DOHH2 (cell line): ENCODE results near the gene ERAP2.

Source experiments
- H3F3A ChIP-seq: fragments of 200-600 bp; sonication (generic), shearing (Covaris generic); 2 replicates; pipeline ENCODE4 v1.6.0; 2016; ENCODE audit warnings: antibody characterized with exemption, mild to moderate bottlenecking; ENCODE audit not compliant: control insufficient read depth, insufficient read depth
- H3K27ac ChIP-seq: fragments of 200-600 bp; sonication (generic); 2 replicates; pipeline ENCODE4 v1.5.1; 2014; ENCODE audit warnings: low read depth, mild to moderate bottlenecking, low read length, moderate library complexity
- H3K27me3 ChIP-seq: fragments of 200-600 bp; sonication (generic); 2 replicates; pipeline ENCODE4 v1.6.1; 2014; ENCODE audit warnings: mild to moderate bottlenecking, low read length, mixed read lengths; ENCODE audit not compliant: control insufficient read depth
- H3K36me3 ChIP-seq: fragments of 200-600 bp; sonication (generic); 2 replicates; pipeline ENCODE4 v1.6.1; 2014; ENCODE audit warnings: mild to moderate bottlenecking, low read length, moderate library complexity, mixed read lengths; ENCODE audit not compliant: control insufficient read depth
- H3K4me1 ChIP-seq: fragments of 200-600 bp; sonication (generic); 2 replicates; pipeline ENCODE4 v1.6.1; 2014; ENCODE audit warnings: mild to moderate bottlenecking, low read length, mixed read lengths; ENCODE audit not compliant: control insufficient read depth
- H3K4me2 ChIP-seq: fragments of 200-600 bp; sonication (generic); 2 replicates; pipeline ENCODE4 v1.6.0; 2014; ENCODE audit warnings: mild to moderate bottlenecking, low read length, moderate library complexity
- H3K4me3 ChIP-seq: fragments of 200-600 bp; sonication (generic); 2 replicates; pipeline ENCODE4 v1.5.1; 2014; ENCODE audit warnings: mild to moderate bottlenecking, low read length, mixed read lengths
- H3K79me2 ChIP-seq: fragments of 200-600 bp; sonication (generic); 2 replicates; pipeline ENCODE4 v1.6.1; 2014; ENCODE audit warnings: mild to moderate bottlenecking, low read length, mixed read lengths; ENCODE audit not compliant: control insufficient read depth
- H3K9me2 ChIP-seq: fragments of 200-600 bp; sonication (generic); replicated peaks from 2 replicates; pipeline ENCODE4 v1.6.1; 2014; ENCODE audit warnings: mild to moderate bottlenecking, low read length, mixed read lengths; ENCODE audit not compliant: control insufficient read depth
- H3K9me3 ChIP-seq: fragments of 200-600 bp; sonication (generic); 2 replicates; pipeline ENCODE4 v1.6.1; 2014; ENCODE audit warnings: antibody characterized with exemption, low read length, mixed read lengths; ENCODE audit not compliant: control insufficient read depth, insufficient read depth
- H4K20me1 ChIP-seq: fragments of 200-600 bp; sonication (generic); 2 replicates; pipeline ENCODE4 v1.6.0; 2014; ENCODE audit warnings: low read depth, mild to moderate bottlenecking, antibody characterized with exemption, low read length, moderate library complexity; ENCODE audit not compliant: control insufficient read depth, insufficient read depth
- EZH2phosphoT487 ChIP-seq: fragments of 200-600 bp; sonication (generic); IDR thresholded peaks from 2 replicates; pipeline ENCODE4 v1.6.1; 2017; ENCODE audit warnings: borderline replicate concordance, mild to moderate bottlenecking, antibody characterized with exemption, low read length, moderate library complexity, mixed read lengths
- TF ChIP-seq, protein P1 (sequence below): fragments of 200-600 bp; sonication (generic); IDR thresholded peaks from one replicate; pipeline ENCODE4 v1.5.1; 2014; ENCODE audit warnings: antibody characterized with exemption, mild to moderate bottlenecking, low read depth, low read length; ENCODE audit not compliant: poor library complexity, severe bottlenecking

The ERAP2 gene

DNA sequence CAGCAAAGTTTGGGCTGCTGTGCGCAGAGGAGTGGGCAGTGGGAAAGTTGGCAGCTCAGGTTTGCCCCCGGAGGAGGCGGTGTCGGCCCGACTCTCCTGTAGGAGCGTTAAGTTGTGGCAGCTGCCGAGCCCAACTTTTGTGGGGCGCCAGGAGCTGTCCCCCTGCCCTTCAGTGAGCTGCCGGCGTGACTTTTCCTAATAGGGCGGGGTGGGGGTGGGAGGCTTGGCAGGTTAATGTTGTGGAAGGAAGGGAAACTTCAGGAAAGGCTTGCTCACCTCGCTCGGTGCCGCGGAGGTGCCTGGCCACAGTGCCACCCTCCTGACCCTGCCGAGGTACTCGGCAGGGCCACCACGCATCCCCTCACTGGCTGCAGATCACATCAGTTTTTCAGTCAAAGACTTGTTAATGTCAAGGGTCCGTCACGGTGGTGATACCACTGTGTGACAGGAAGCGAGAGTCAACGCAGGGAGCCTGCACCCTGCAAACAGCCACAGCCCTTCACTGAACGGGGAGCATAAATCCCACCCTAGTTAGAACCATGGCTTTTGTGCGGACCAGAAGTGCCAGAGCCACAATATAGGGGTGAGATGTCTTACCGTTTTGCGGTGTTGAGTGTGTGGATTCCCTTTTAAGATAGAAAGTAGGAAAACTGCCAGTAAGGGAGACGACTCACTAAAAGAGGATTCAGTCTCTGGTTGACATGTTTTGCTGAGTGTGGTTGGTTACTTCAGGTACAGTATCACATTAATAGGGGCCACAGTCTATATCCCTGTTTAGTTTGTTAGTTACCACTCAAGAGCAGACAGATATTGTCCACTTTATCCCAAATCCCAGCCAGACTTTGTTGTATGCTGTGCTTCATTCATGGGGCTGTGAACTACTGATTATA is 60.4 kb downstream of the ERAP2 start:
- Histone ChIP-seq H3K36me3 (peaks cover 55% of the 10 kb centered on the region), H3F3A (peaks cover 14% of the 10 kb centered on the region), H3K27ac (peak overlapping the region; percentile 97), H4K20me1 (0 out of 2 replicates have a peak, but pooled peaks cover 4% of the 10 kb centered on the region), H3K4me3 (peak overlapping the region; percentile 97), H3K9me2 (no peaks in the 10 kb centered on the region), H3K4me1 (peaks cover 56% of the 10 kb centered on the region), H3K4me2 (peak overlapping the region; percentile 99), H3K27me3 (no peaks in the 10 kb centered on the region; the same call in 1 of the 2 replicates), H3K79me2 (peaks cover 87% of the 10 kb centered on the region), H3K9me3 (no peaks in the 10 kb centered on the region)
- no peak for TF ChIP-seq EZH2phosphoT487
- TF ChIP-seq, protein P1, sequence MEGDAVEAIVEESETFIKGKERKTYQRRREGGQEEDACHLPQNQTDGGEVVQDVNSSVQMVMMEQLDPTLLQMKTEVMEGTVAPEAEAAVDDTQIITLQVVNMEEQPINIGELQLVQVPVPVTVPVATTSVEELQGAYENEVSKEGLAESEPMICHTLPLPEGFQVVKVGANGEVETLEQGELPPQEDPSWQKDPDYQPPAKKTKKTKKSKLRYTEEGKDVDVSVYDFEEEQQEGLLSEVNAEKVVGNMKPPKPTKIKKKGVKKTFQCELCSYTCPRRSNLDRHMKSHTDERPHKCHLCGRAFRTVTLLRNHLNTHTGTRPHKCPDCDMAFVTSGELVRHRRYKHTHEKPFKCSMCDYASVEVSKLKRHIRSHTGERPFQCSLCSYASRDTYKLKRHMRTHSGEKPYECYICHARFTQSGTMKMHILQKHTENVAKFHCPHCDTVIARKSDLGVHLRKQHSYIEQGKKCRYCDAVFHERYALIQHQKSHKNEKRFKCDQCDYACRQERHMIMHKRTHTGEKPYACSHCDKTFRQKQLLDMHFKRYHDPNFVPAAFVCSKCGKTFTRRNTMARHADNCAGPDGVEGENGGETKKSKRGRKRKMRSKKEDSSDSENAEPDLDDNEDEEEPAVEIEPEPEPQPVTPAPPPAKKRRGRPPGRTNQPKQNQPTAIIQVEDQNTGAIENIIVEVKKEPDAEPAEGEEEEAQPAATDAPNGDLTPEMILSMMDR, result no peak

DNA sequence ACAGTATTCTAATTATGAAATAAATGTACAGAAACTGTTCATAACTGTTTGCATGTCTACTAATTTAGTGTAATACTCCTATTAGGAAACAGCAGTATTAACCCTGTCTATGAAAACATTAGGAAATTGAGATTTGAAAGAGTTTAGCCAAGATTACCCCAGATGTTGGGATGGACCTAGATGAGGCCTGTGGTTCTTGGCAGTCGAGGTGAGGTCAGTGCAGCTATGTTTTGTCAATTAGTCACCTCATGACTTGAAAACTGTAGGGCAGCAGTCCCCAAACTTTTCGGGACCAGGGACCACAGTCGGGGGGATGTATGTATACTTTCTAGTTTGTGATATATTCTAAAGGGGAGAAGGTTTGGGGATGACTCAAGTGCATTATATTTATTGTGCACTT is 64.3 kb downstream of the ERAP2 start:
- H3K4me1 ChIP-seq, result peaks cover 44% of the 10 kb centered on the region
- peaks cover 51% of the 10 kb centered on the region for H3K36me3 ChIP-seq
- no peaks in the 10 kb centered on the region for H3K27me3 ChIP-seq
- TF ChIP-seq, protein P1, result no peak
- no peak for TF ChIP-seq EZH2phosphoT487
- H3F3A ChIP-seq, result 0 out of 2 replicates have a peak, but pooled peaks cover 4% of the 10 kb centered on the region
- H3K4me3 ChIP-seq, result no peak overlapping the region
- H3K9me2 ChIP-seq, result no peaks in the 10 kb centered on the region
- no peak overlapping the region for H3K27ac ChIP-seq
- H3K9me3 ChIP-seq, result no peaks in the 10 kb centered on the region
- H4K20me1 ChIP-seq, result 0 out of 2 replicates have a peak, but pooled peaks cover 10% of the 10 kb centered on the region
- H3K79me2 ChIP-seq, result peaks cover 92% of the 10 kb centered on the region
- no peak overlapping the region for H3K4me2 ChIP-seq

DNA sequence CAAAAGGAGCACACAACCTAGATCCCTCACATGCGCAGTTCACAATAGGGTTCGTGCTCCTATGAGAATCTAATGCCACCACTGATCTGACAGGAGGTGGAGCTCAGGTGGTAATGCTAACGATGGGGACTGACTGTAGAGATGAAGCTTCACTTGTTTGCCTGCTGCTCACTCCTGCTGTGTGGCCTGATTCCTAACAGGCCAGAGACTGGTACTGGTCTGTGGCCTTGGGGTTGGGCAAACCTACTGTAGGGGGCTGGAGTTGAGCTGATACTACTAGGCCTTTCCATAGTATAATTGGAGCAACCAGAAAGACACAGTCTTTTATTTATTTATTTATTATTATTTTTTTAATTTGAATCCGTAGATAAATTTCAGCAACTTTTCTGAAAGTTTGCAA is 64.8 kb downstream of the ERAP2 start:
- Histone ChIP-seq H3K9me2 (no peaks in the 10 kb centered on the region), H3K36me3 (peaks cover 49% of the 10 kb centered on the region), H3K9me3 (no peaks in the 10 kb centered on the region), H3K27me3 (no peaks in the 10 kb centered on the region), H3K4me3 (no peak overlapping the region), H3K4me1 (peaks cover 50% of the 10 kb centered on the region), H3K79me2 (peaks cover 95% of the 10 kb centered on the region), H3K4me2 (no peak overlapping the region), H4K20me1 (0 out of 2 replicates have a peak, but pooled peaks cover 10% of the 10 kb centered on the region), H3K27ac (no peak overlapping the region), H3F3A (0 out of 2 replicates have a peak, but pooled peaks cover 4% of the 10 kb centered on the region)
- TF ChIP-seq, protein P1, result no peak
- TF ChIP-seq EZH2phosphoT487, result no peak
